Urinary bladder (tissue), 4 donors: Measurements from ENCODE around the gene MAG. TPM values are rescaled to one million over a fixed set of nuclear protein-coding genes. Genes with fewer than 3 reads are reported as not detected.

ENCODE experiments used
- DNase-seq: peaks from one replicate; pipeline ENCODE4 v3.0.0-alpha.2; 2015; ENCODE audit errors: extremely low spot score
- H3K27ac ChIP-seq: one replicate; pipeline ENCODE4 v1.5.1; 2013; ENCODE audit warnings: low read depth, mild to moderate bottlenecking, moderate library complexity
- H3K36me3 ChIP-seq: one replicate; pipeline ENCODE4 v1.6.1; 2013; ENCODE audit warnings: mild to moderate bottlenecking, moderate library complexity; ENCODE audit not compliant: insufficient read depth
- H3K4me1 ChIP-seq: one replicate; pipeline ENCODE4 v1.6.1; 2013; ENCODE audit warnings: mild to moderate bottlenecking, moderate library complexity; ENCODE audit not compliant: insufficient read depth
- H3K4me3 ChIP-seq: one replicate; pipeline ENCODE4 v1.5.1; 2013; ENCODE audit warnings: low read depth, low read length
- WGBS: extraction: QIAGEN DNeasy Blood & Tissue Kit; methylation state at CpG from one replicate; pipeline ENCODE4 v1.1.7; 2013; 5-methylcytosine and 5-hydroxymethylcytosine counted together
- polyA plus RNA-seq: library from polyadenylated mRNA; stranded (reverse); fragments of 200-250 nt; gene quantifications from one replicate; pipeline ENCODE4 v1.2.3, GENCODE V29; 2013
- total RNA-seq: library from RNA; depleted of rRNA; stranded (reverse); fragments of >200 nt; gene quantifications from one replicate; pipeline ENCODE4 v1.2.3, GENCODE V29; 2014
- donor health status: healthy with polysubstance abuse.
- donor health status: healthy.

Gene MAG
- total and polyA plus RNA-seq, 2 donors, result 0.20 to 6.1 TPM

DNA sequence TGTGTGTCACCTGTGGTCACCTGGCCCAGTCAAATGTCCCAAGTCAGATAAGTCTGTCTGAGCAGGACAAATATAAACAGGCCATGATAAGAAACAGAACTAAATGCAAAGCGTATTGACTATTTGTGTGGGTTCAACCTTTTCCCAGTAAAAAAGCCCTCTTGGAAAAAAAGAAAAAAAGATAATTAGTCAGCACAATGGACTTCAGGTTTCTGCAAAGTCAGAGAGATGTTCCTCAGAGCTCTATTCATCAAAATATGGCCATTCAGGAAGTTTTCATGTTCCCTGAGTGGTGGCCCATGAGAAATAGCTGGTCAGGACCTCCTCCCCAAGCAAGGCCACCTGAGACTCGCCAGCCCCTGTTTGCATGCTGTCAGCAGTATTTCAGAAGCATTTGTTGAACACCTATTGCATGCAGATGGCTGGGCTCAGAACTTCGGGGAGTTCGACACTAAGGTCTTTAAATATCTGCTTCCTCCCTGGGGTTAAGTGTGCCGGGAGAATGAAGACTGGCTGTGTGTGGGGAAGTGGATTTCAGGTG is 69.0 kb downstream of the MAG start:
- DNase-seq, result no peak

DNA sequence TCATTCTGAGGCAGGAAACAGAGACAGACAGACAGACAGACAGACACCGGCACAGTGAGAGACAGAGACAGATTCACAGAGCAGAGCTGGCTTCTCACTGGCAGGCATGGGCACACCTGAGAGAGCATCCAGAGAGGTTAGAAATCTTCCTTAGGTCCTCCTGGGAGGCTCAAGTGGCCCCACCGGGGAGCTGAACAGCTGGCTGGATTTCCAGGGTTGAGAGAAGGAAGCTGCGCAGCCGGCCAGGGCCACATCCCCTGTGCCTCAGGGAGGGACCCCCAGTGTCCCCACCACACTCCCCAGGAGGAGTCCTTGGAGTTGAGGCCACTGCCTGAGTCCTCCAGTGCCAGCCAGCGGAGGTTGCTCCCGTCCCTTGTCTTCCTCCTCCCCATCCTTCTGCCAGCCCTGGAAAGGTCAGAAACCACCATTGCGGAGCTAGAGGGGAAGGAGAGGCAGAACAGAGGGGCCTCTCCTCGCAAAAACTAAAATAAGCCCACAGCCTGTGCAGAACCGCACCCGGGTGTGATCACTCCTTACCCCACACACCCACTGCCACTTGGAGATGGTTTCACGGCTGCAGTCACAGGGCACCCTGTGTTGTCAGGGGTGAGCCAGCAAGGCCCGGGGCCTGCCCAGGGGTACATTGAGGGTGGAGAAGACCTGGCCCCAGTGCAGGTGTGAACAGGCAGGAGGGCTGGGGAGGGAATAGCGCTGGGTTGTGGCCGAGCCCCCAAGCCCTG is 70.5 kb downstream of the MAG start:
- Histone ChIP-seq H3K4me3 (no peak overlapping the region), H3K36me3 (no peaks in the 10 kb centered on the region), H3K27ac (no peak overlapping the region), H3K4me1 (no peaks in the 10 kb centered on the region)
- 85% methylated on average over 14 of the region's 14 CpGs for WGBS
- DNase-seq, result no peak

More for the DNA sequence above, 69.0 kb downstream of the MAG start:
- Histone ChIP-seq H3K27ac (no peak overlapping the region), H3K4me3 (no peak overlapping the region), H3K4me1 (no peaks in the 10 kb centered on the region), H3K36me3 (no peaks in the 10 kb centered on the region)
- 66% methylated on average over 5 of the region's 5 CpGs for WGBS

DNA sequence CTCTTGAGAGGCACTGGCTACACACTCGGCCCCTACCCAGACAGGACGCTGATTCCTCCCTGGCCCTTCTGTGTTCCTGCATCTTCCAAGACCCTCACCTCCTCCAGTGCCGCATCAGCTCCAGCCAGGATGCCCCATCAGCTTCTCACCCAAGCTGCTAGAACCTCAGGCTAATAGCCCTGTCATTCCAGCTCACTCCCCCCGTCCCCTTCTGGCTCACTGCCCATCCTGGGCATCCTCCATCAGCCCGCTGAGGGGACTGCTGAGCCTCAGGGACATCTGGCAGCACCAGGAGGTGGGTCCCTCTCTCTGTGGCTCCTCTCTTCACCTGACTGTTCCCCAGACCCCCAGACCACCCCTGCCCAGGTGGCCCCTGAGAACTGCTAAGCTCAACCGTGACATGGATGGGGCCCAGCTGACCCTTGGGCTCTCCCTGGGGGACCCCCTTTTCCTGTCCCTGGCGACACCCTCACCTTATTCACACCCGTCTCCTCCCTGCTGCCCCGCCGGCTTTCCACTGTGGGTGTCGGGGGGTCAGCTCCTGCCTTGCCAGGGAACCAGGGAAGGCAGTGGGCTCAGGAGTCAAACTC is 71.1 kb downstream of the MAG start:
- H3K27ac ChIP-seq, result no peak overlapping the region
- WGBS, result 85% methylated on average over 11 of the region's 11 CpGs
- H3K36me3 ChIP-seq, result no peaks in the 10 kb centered on the region
- H3K4me3 ChIP-seq, result no peak overlapping the region
- H3K4me1 ChIP-seq, result no peaks in the 10 kb centered on the region
- DNase-seq, result no peak

Other genes starting within 250 kb of the MAG start
- 62.3 TPM for gene FXYD3, start 176.3 kb upstream of the MAG start, total RNA-seq
- 170 TPM for gene FXYD3, start 176.3 kb upstream of the MAG start, polyA plus RNA-seq
- 5.9 TPM for gene LGI4, start 157.1 kb upstream of the MAG start, total RNA-seq
- 48.4 TPM for gene LGI4, start 157.1 kb upstream of the MAG start, polyA plus RNA-seq
- gene FXYD1, start 153.3 kb upstream of the MAG start, total RNA-seq, result 26.9 TPM
- gene FXYD1, start 153.3 kb upstream of the MAG start, polyA plus RNA-seq, result 121 TPM
- gene FXYD7, start 148.9 kb upstream of the MAG start, total RNA-seq, result 0.26 TPM
- 0.57 TPM for gene FXYD7, start 148.9 kb upstream of the MAG start, polyA plus RNA-seq
- gene FXYD5, start 137.4 kb upstream of the MAG start, total RNA-seq, result 6.6 TPM
- gene FXYD5, start 137.4 kb upstream of the MAG start, polyA plus RNA-seq, result 105 TPM
- not detected for gene FAM187B, start 63.4 kb upstream of the MAG start, total RNA-seq
- gene FAM187B, start 63.4 kb upstream of the MAG start, polyA plus RNA-seq, result not detected
- 4.2 TPM for gene LSR, start 43.2 kb upstream of the MAG start, total RNA-seq
- 27.9 TPM for gene LSR, start 43.2 kb upstream of the MAG start, polyA plus RNA-seq
- gene USF2, start 23.2 kb upstream of the MAG start, total RNA-seq, result 27.4 TPM
- gene USF2, start 23.2 kb upstream of the MAG start, polyA plus RNA-seq, result 142 TPM
- gene HAMP, start 9.6 kb upstream of the MAG start, total RNA-seq, result not detected
- 0.19 TPM for gene HAMP, start 9.6 kb upstream of the MAG start, polyA plus RNA-seq
- 8.8 TPM for gene CD22, start 37.0 kb downstream of the MAG start, total RNA-seq
- 1.6 TPM for gene CD22, start 37.0 kb downstream of the MAG start, polyA plus RNA-seq
- gene FFAR1, start 55.7 kb downstream of the MAG start, total RNA-seq, result not detected
- not detected for gene FFAR1, start 55.7 kb downstream of the MAG start, polyA plus RNA-seq
- gene FFAR3, start 66.3 kb downstream of the MAG start, total RNA-seq, result 0.16 TPM
- 0.68 TPM for gene FFAR3, start 66.3 kb downstream of the MAG start, polyA plus RNA-seq
- gene GPR42, start 78.9 kb downstream of the MAG start, total RNA-seq, result not detected
- 0.14 TPM for gene GPR42, start 78.9 kb downstream of the MAG start, polyA plus RNA-seq
- 0.69 TPM for gene FFAR2, start 156.1 kb downstream of the MAG start, total RNA-seq
- 0.05 TPM for gene FFAR2, start 156.1 kb downstream of the MAG start, polyA plus RNA-seq
- gene KRTDAP, start 198.3 kb downstream of the MAG start, total RNA-seq, result not detected
- not detected for gene KRTDAP, start 198.3 kb downstream of the MAG start, polyA plus RNA-seq
- gene DMKN, start 221.5 kb downstream of the MAG start, total RNA-seq, result 10.7 TPM
- 17.5 TPM for gene DMKN, start 221.5 kb downstream of the MAG start, polyA plus RNA-seq
- gene SBSN, start 236.2 kb downstream of the MAG start, total RNA-seq, result not detected
- 0.15 TPM for gene SBSN, start 236.2 kb downstream of the MAG start, polyA plus RNA-seq
- gene GAPDHS, start 241.3 kb downstream of the MAG start, total RNA-seq, result not detected
- gene GAPDHS, start 241.3 kb downstream of the MAG start, polyA plus RNA-seq, result not detected